ENCODE results near the gene CYP2C8.

- TF ChIP-seq CTCF (IDR thresholded peaks at IDR 0.05) (no peak), ZFX (IDR thresholded peaks at IDR 0.05; ENCODE audit: borderline replicate concordance) (no peak)
Measured at GRCh38 chr10:94997741-94998174, 71.5 kb downstream of the CYP2C8 start.

All from 22Rv1 (cell line).